HUES6 (cell line): Measurements from ENCODE around the gene NIF3L1.
A peak's percentile ranks its signal among the peaks of the same experiment; 100 is the strongest.

Source experiments
- H3K27ac ChIP-seq: 2 replicates; pipeline ENCODE4 v1.7.0; 2013; ENCODE audit warnings: low read depth, mild to moderate bottlenecking, low read length, inconsistent platforms
- H3K27me3 ChIP-seq: 2 replicates; pipeline ENCODE4 v1.6.1; 2013; ENCODE audit warnings: low read length; ENCODE audit not compliant: control insufficient read depth, insufficient read depth
- H3K36me3 ChIP-seq: 2 replicates; pipeline ENCODE4 v1.6.1; 2013; ENCODE audit warnings: low read length; ENCODE audit not compliant: control insufficient read depth, insufficient read depth
- H3K4me1 ChIP-seq: 2 replicates; pipeline ENCODE4 v1.6.1; 2013; ENCODE audit warnings: low read length; ENCODE audit not compliant: control insufficient read depth, insufficient read depth
- H3K4me3 ChIP-seq: 2 replicates; pipeline ENCODE4 v1.5.1; 2013; ENCODE audit warnings: low read depth, low read length
- H3K9ac ChIP-seq: one replicate; pipeline ENCODE4 v1.6.1; 2013; ENCODE audit warnings: mild to moderate bottlenecking, low read length
- H3K9me3 ChIP-seq: 2 replicates; pipeline ENCODE4 v1.6.1; 2013; ENCODE audit warnings: low read depth, low read length; ENCODE audit not compliant: control insufficient read depth, insufficient read depth

The NIF3L1 gene

GRCh38 chr2:200852605-200853004, 36.6 kb upstream of the NIF3L1 start:
- no peaks in the 10 kb centered on the region for H3K27me3 ChIP-seq
- H3K9ac ChIP-seq = no peak overlapping the region
- peaks cover 66% of the 10 kb centered on the region for H3K36me3 ChIP-seq
- H3K27ac ChIP-seq = no peak overlapping the region
- H3K4me3 ChIP-seq = no peak overlapping the region
- no peaks in the 10 kb centered on the region for H3K9me3 ChIP-seq
- no peaks in the 10 kb centered on the region for H3K4me1 ChIP-seq

- Histone ChIP-seq H3K27ac (no peak overlapping the region), H3K27me3 (no peaks in the 10 kb centered on the region), H3K36me3 (peaks cover 97% of the 10 kb centered on the region), H3K4me1 (peaks cover 3% of the 10 kb centered on the region), H3K4me3 (no peak overlapping the region), H3K9ac (no peak overlapping the region), H3K9me3 (no peaks in the 10 kb centered on the region)
These were observed 32.4 kb upstream of the NIF3L1 start for GRCh38 chr2:200856806-200857205.

- Histone ChIP-seq H3K9ac (no peak overlapping the region), H3K27ac (no peak overlapping the region), H3K9me3 (no peaks in the 10 kb centered on the region), H3K4me1 (peaks cover 3% of the 10 kb centered on the region), H3K27me3 (no peaks in the 10 kb centered on the region), H3K36me3 (peaks cover 62% of the 10 kb centered on the region), H3K4me3 (no peak overlapping the region)
These were observed 28.9 kb upstream of the NIF3L1 start for GRCh38 chr2:200860092-200860795.

DNA sequence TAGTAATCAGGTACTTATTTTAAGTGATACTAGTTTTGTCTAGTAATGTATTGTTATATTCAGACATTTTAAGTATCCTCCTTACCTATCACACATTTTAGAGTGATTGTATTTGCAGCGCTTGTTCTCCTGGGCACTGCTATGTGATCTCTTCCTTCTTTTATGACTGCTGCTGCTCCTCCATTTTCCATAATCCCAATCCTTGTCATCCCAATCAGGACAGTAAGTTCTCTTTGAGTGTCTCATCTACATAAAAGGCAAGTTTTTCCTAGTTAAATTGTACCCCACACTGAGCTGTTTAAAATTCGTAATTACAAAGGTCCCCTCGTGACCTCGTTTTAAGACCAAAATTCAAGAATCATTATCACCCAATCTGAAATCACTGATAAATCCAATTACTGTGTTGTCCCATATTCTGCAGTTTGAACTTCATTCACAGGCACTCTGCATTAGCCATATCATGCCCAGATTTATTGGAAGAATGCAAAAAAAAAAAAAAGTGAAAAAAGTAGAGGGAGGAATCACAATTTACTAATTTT, 27.5 kb upstream of the NIF3L1 start:
- peaks cover 49% of the 10 kb centered on the region for H3K36me3 ChIP-seq
- no peaks in the 10 kb centered on the region for H3K27me3 ChIP-seq
- H3K9me3 ChIP-seq = no peaks in the 10 kb centered on the region
- H3K4me3 ChIP-seq = peak overlapping the region; percentile 85
- H3K27ac ChIP-seq = no peak overlapping the region
- no peak overlapping the region for H3K9ac ChIP-seq
- peaks cover 3% of the 10 kb centered on the region for H3K4me1 ChIP-seq

GRCh38 chr2:200862532-200863000, 26.6 kb upstream of the NIF3L1 start:
- Histone ChIP-seq H3K27ac (no peak overlapping the region), H3K4me3 (peak overlapping the region; percentile 85)

GRCh38 chr2:200863782-200864175, 25.4 kb upstream of the NIF3L1 start:
- Histone ChIP-seq H3K27ac (peak overlapping the region; percentile 92), H3K9me3 (no peaks in the 10 kb centered on the region), H3K4me1 (peaks cover 3% of the 10 kb centered on the region), H3K36me3 (peaks cover 28% of the 10 kb centered on the region), H3K9ac (peak overlapping the region; percentile 94), H3K4me3 (peak overlapping the region; percentile 85), H3K27me3 (no peaks in the 10 kb centered on the region)

More at GRCh38 chr2:200862532-200863000, 26.6 kb upstream of the NIF3L1 start:
- Histone ChIP-seq H3K27me3 (no peaks in the 10 kb centered on the region), H3K4me1 (peaks cover 3% of the 10 kb centered on the region), H3K36me3 (peaks cover 40% of the 10 kb centered on the region), H3K9me3 (no peaks in the 10 kb centered on the region), H3K9ac (peak overlapping the region; percentile 94)

DNA sequence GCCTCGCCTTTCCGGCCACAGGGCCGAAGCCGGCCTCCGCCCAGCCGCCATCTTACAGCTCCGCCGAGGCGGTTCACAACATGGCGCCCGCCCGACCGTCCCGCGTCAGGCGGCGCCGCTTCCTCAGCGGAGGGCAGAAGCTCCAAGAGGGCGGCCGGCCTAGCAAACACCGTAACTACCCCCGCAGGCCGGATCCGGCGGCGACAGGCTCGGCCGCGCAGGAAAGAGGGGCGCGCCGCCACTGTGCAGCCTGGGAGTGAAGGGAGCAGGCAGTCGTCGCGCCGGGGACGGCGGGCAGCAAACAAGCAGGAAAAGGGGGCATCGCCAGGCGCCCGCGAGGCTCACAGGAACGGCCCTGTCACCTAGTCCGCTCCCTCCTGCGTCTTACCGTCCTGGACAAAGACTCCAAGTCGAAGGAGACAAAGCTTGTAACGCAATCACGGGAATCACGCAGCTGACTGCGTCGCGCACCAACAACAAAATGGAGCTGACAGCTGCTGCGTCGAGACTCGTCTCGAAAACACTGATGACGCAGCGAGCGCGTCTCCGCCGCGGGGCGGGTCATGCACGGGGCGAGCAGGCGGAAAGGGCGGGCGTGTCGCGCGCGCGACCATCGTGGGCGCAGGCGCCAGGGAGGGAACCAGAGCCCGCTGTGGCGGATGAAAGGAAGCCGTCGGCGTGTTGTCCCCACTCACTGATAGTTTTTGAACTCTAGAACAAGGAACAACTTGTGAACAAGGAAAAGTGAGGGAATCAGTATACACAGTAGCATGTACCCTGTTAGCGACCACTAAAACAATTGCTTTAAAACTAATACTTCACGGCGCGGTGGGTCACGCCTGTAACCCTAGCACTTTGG, 24.8 kb upstream of the NIF3L1 start, which contains the start of gene CLK1:
CLK1 (minus strand) TSS at position 483 of the 859 bp plus-strand sequence. CDS start 2,796 bp downstream, outside the sequence.
- H3K9ac ChIP-seq = peak within 1 kb of the TSS; percentile 94
- H3K4me3 ChIP-seq = peak within 1 kb of the TSS; percentile 85

DNA sequence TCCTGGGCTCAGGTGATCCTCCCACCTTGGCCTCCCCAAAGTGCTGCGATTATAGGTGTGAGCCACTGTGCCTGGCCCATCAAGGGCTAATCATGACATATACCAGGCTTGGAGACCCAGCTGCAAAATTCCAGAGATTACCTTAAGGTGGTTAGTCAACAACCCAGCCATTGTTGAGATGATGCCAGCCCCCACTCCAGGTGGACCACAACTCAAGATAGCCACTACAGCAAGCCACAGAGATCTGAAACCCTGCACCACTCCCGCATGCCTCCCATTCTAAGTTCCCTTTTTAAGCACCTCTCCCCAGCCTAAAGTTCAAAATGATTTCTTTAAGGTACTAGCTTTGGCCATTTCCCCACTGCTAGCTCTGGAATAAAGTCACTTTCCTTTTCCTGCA, 20.2 kb upstream of the NIF3L1 start:
- Histone ChIP-seq H3K9me3 (no peaks in the 10 kb centered on the region), H3K4me1 (no peaks in the 10 kb centered on the region), H3K9ac (no peak overlapping the region), H3K4me3 (no peak overlapping the region), H3K27me3 (no peaks in the 10 kb centered on the region), H3K36me3 (peaks cover 26% of the 10 kb centered on the region), H3K27ac (no peak overlapping the region)

More for the DNA sequence above, 24.8 kb upstream of the NIF3L1 start, which contains the start of gene CLK1:
- H3K27me3 ChIP-seq = no peaks in the 10 kb centered on the region
- H3K36me3 ChIP-seq = peaks cover 22% of the 10 kb centered on the region
- peak within 1 kb of the TSS; percentile 92 for H3K27ac ChIP-seq
- H3K9me3 ChIP-seq = no peaks in the 10 kb centered on the region
- H3K4me1 ChIP-seq = peaks cover 3% of the 10 kb centered on the region

DNA sequence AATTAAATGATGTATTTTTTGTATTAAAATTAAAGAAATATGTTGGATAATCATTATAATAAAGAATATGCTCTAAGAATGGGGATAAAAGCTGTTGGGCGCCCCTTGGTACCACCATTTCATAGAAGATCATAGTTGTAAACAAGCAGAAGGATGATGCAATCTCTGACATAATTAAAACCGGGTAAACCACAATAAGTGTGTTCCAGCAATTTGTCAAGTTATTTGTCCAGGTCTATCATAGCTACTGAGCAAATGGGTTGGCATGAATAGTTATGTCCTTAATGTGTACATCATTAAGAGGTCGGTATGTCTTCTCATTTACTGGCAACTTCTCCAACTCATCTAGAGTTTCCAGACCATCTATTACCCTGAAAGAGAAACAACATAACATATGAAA, 18.0 kb upstream of the NIF3L1 start:
- no peak overlapping the region for H3K9ac ChIP-seq
- no peaks in the 10 kb centered on the region for H3K9me3 ChIP-seq
- H3K36me3 ChIP-seq = peaks cover 44% of the 10 kb centered on the region
- no peak overlapping the region for H3K4me3 ChIP-seq
- no peak overlapping the region for H3K27ac ChIP-seq
- H3K4me1 ChIP-seq = no peaks in the 10 kb centered on the region
- H3K27me3 ChIP-seq = no peaks in the 10 kb centered on the region

DNA sequence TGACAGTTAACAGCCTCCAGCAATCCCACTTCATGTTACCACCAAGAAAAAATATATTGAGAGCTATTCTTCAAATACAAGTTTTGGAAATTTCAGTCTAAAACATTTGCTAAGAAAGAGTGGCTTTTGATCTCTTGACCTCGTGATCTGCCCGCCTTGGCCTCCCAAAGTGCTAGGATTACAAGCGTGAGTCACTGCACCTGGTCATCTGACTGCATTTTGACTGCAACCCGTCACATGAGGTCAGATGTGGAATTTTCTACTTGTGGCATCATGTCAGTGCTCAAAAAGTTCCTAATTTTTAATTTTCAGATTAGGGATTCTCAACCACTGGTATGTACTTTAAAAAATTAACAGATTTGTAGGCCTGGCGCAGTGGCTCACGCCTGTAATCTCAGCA, 15.6 kb upstream of the NIF3L1 start:
- Histone ChIP-seq H3K4me1 (no peaks in the 10 kb centered on the region), H3K4me3 (no peak overlapping the region), H3K27me3 (no peaks in the 10 kb centered on the region), H3K36me3 (peaks cover 63% of the 10 kb centered on the region), H3K9me3 (no peaks in the 10 kb centered on the region), H3K9ac (no peak overlapping the region), H3K27ac (no peak overlapping the region)

DNA sequence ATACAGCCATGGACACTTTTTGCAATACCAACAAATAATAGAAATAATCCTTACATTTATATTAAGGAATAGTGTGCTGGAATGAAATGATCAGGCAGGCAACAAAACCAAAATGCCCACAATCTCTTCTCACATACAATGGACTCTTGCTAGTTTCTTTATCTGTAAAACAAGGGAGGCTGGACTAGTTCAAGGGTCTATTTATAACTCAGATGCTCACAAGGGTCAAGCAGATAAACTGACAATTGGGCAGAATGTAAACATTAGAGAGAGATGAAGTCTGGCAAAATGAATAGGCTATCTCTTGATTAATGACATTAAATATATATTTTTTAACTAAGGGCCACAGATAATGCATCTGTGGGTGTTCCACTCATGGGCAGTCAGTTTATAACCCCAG, 11.7 kb upstream of the NIF3L1 start:
- H3K9me3 ChIP-seq = no peaks in the 10 kb centered on the region
- H3K4me3 ChIP-seq = no peak overlapping the region
- H3K9ac ChIP-seq = no peak overlapping the region
- H3K36me3 ChIP-seq = peaks cover 80% of the 10 kb centered on the region
- no peaks in the 10 kb centered on the region for H3K4me1 ChIP-seq
- H3K27me3 ChIP-seq = no peaks in the 10 kb centered on the region
- H3K27ac ChIP-seq = no peak overlapping the region
